GM18517 (cell line): ENCODE data around the gene NFYC.

Experiments used
- ATAC-seq: cut with Tn5 transposase; IDR thresholded peaks from one replicate; pipeline ENCODE4 v1.9.1; 2021; ENCODE audit warnings: mild to moderate bottlenecking, moderate library complexity; ENCODE audit not compliant: unreplicated experiment

The NFYC gene

DNA sequence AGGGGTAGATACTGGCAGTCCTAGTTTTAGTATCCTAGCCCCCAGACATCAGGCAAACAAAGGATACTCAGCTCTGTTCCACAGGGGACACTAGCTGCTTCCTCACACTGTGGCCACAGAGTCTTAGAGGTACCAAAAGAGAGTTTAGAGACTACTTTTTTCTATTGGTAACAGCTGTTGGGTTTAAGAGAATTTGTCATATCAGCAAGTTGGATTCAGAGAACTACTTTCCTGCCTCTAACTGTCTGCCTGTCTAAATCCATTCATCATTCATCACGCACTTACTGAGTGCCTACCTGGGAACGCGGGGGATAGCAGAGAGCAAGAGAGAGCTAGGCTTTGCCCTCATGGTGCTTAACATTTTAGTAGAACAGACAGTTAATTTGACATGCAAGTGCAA is 65.0 kb downstream of the NFYC start:
- ATAC-seq: no peak

DNA sequence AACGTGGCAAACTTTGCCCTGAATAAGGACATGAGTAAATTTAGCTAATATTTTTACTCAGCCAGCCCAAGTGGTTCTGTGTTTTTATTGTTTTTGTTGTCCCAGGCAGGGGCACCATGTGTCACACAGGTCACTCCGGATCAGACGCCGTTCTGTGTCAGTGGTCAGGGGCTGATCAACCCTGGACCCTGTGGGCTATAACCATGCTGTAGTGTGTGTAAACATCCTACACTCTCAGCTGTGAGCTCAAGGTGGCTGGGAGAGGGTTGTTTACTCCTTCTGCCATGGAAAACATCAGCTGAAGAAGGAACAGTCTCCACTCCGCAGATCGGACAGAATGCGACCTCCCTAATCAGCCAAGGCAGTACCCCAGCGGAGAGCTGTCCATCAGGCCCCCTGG is 65.6 kb downstream of the NFYC start:
- no peak for ATAC-seq

DNA sequence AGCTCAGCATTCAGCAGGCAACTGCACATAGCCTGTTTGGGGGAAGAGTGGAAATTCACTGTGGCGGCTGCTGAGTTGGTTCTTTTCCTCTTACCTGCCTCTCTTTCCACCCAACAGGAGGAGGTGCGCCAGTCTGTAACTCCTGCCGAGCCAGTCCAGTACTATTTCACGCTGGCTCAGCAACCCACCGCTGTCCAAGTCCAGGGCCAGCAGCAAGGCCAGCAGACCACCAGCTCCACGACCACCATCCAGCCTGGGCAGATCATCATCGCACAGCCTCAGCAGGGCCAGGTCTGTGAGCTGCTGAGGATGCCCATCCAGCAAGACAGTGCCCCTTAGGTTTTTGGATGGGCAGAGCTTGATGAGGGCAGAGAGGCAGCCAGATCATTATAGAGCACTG is 66.5 kb downstream of the NFYC start:
- no peak for ATAC-seq

DNA sequence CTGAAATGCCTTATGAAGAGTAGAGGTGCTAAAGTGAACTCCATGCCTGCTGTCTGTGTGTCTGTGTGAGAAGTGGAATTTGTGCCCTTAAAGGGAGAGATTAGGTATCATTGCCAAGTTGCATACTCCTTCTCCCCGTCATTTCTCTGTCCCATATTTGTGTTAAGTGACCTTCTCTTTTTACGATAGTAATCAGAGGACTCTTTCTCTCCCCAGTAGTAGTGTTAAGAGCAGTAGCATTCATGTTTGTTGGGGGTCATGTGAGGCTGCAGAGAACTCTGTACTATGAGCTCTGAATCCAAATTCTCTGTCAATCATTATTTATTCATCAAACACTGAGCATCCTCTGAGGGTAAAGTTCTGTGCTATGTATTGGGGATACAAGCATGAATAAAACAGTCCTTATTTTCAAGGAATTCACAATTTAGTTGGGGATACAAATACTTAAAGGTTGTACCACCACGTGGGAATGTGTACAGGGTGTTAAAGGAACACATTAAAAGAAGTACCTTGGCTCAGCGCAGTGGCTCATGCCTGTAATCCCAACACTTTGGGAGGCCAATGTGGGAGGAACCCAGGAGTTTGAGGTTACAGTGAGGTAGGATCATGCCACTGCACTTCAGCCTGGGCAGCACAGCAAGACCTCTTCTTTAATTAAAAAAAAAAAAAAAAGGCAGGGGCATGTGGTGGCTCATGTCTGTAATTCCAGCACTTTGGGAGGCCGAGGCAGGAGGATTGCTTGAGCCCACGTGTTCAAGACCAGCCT is 67.3 kb downstream of the NFYC start:
- ATAC-seq: no peak

DNA sequence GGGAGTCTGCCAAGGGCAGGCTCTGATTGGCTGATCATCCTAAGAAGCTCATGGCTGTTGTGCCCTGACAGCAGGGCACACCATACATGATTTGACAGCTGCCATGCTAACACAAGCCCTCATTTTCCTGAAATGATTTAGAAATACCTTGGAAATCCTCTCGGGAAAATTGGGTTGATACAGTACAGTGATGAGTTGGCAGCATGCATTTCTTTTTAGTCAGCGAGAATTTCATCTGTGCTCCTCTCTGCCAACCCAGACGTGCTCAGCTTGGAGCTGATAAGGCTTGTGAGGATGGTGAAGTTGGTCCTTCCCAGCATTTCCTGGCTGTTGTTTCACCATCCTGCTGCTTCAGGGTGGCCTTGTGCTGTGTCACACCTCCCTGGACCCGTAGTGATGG is 69.5 kb downstream of the NFYC start:
- ATAC-seq: no peak

DNA sequence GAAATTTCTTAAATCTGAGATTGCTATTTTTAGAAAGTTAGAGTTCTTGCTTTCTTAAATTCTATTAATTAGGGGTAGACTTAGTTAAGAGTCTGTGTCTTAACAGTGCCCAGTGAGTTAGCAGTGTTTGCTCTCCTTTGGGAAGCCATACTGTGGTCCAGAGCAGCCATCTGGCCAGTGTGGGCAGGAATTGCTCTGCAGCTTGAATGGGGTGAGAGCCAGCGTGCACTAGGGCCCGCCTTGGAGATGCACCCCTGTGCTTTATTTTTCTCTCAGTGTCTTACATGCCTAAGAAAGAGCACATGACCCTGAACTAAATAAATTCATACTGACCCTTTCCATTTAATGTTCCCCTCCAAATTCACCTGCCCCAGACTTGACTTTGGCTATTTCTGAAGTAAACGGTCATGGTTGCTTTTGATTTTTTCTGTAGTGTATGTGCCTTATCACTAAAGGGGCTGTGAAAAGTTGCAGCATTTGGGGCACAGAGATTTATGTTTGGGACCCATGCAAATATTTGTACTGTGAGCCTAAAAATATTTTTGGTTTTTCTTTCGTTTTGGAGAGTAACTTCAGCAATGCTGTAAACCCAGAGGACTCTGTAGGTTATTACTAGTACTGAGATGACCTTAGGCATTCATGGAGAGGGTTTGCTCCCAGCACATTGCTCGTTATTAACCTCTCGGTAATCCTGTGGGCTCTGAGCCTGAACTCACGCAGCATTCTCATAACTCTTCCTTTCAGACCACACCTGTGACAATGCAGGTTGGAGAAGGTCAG is 70.8 kb downstream of the NFYC start:
- peak; percentile 71 for ATAC-seq

DNA sequence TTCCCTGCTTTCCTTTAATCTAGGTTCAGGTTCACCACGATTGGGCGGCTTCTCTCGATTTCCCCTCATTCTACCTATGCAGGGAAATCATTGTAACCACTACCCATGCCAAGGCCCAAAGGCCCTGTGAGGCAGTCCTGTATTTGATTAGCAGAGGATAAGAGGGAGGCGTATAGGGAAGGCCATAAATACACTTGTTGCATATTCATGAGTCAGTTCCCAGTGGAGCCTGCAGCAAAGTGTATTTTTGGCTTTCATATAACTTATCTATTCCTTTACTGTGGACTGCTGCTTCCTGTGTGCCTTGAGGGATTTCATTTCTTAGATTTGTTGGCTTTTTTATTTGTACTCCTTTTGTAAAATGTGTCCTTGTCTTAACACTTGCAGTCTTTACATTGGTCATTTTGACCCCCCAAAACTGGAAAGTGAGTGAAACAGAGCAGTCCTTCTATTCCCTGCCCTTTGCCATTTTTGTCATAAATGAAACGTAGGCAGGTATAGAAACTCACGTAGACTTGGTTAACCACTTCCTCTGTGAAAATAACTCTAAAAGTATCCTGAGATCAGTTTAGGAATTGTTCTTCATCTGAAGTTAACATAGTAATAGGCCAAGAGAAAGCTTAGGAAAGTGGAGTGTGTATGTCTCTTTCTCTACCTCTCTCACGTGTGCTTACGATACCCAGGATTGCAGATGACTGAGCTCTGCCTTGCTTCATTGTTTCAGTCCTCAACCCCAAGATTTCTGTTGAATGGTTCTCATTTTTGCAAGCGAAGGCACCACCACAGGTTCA is 72.4 kb downstream of the NFYC start:
- ATAC-seq: peak; percentile 41

DNA sequence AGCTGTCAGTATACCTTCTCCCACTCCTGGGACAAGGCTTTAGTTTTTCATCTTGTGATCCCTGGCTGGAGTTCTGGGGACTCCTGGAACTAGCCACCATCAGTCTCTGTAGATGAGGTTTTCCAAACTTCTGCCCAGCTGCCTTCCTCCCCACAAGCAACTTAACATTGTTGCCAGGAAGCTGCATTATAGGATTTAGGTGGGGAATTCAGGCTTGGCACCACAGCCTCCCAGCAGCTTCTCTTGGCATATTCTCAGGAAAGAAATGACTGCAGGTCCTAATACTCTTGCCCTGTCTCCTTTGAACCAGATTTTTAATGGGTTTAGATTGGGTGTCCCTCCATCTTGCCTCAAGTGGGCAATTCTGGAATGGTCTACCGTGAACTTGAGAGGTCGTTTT is 73.5 kb downstream of the NFYC start:
- ATAC-seq: no peak

DNA sequence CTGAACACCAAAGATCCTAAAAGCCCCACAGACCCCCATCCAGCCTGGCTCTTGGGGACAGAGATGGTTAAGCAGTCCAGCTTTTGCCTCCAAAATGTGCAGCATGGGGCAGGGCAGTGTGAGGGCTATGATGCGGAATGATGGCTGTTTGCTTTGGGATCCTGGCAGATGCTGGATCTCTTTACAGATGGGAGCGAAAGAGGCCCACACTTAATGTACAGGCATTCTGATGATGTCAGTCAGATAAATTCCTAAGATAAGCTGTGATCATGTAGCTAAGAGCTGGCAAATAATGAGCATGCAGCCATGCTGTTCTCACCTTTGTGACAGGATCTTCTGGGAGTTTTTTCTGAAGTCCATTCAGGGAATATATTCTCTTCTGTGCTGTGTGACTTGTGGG is 74.5 kb downstream of the NFYC start:
- no peak for ATAC-seq

DNA sequence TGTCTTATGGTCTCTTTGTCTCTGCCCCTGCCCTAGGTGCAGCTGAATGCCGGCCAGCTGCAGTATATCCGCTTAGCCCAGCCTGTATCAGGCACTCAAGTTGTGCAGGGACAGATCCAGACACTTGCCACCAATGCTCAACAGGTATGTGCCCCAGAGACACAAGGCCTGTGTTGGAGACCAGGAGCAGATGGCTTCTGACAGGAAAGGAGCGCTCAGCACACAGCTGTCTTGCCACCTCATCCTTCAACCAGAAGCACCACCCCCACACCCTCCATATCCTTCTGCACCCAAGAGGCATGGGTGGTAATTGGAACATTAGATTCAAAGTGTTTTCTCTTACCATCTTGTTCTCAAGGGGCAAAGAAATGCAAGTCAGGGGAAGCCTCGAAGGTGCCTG is 75.1 kb downstream of the NFYC start:
- no peak for ATAC-seq

DNA sequence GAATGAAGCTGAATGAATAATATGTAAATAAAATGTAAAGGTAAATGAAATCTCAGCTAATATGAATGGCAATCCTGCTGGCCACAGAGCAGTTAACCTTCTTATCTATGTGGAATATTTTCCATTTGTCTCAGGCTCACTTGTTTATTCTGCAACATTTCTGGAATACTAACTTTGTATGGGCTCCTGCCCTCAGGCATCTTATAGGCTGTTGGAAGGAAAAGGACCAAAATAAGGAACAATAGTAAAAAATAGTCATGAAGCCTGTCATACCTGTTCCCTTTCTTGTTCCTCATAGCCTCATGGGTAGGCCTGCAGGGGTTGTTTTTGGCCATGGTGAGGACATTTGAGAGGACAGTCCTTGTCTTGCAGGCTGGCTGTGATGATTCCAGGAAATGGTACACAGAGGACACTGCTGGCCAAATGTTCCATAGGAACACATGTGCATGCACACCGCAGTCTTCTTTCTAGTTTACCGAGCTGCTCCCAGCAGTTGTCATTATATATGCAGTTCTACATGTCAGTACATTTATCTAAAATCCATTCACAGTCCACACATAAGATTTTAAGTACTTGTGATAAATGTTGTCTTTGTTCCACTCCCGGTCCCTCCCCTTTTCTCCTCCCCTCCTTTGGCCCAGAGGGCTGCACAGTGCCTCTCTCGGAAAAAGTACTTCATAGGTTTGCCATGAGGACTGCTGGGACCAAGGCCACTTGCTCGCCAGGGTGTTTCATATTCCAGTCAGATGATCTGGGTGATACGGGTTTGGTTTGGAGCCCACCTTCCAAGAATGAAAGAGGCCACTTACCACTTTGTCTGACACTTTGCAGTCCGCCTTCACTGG is 76.9 kb downstream of the NFYC start:
- ATAC-seq: no peak

DNA sequence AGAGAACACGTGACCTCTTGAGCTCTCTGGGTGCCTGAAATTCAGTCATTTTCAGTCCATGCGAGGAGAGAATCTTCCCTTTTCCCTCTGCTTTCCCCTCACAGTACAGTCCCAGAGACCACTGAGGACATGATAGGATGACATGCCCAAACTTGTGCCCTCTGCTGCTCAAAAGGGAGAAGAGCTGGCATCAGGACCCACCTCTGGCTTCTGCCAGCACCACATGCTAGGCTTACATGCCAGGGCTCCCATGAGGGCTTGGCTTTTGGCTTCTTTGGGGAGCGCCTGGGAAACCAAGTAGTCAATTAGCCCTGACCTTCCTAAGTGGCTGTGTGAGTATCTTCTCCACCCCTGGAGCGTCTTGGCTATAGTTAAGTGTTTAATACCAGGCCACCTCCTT is 78.3 kb downstream of the NFYC start:
- ATAC-seq: no peak

DNA sequence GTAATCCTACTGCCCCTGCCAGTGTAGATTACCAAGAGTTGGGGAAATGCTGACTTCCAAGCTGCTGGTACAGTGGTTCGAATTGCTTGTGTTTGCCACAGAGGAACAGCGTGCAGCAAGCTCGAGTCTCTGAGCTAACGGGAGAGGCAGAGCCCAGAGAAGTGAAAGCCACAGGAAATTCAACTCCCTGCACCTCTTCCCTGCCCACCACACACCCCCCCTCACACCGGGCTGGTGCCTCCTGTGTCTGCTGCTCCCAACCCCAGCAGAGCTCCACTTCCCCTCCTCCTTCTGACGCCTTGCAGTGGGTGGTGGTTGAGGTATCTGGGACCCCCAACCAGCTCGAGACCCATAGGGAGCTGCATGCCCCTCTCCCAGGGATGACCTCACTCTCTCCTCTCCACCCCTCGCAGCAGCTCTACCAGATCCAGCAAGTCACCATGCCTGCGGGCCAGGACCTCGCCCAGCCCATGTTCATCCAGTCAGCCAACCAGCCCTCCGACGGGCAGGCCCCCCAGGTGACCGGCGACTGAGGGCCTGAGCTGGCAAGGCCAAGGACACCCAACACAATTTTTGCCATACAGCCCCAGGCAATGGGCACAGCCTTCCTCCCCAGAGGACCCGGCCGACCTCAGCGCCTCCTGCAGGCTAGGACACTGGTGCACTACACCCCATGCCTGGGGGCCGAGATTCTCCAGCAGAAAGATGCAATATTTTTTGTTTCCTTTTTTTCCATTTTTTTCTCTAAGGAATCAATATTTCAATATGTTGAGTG is 79.0 kb downstream of the NFYC start:
- ATAC-seq: no peak

DNA sequence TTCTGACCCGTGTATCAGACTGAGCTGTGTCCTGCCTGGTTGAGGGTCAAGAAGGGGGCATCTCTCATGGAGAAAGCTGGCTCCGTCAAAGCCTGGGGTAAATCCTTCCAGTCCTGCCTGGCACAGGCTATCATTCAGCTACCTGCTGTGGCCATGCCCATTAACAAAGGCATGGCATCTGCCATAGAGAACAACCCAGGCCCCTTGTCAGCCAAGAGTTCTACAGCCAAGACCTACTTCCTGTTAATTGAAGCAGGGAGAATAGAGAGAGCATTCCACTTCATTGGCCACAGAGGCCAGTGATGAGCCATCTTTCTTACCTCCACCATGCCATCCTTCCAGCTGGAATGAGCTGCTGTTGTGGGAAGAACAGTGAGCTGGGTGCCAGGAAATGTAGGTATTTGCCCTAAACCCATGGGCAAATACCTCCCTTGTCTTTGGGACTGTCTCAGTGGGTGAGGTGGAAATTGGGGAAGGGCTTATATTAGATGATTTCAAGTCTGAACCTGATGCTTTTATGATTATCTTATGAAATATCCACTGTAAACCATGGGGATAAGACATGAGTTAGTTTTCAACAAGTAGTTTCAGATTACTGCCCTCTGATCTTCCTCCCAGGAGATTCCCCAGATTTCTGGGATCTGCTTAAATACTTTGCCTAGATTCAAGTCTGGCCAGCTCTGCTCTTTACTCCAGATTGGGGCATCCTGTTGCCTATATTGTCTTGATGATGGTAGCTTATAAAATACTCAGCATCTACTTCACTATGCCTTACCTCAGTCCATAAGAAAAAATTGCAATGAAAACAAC is 80.8 kb downstream of the NFYC start:
- ATAC-seq: no peak

DNA sequence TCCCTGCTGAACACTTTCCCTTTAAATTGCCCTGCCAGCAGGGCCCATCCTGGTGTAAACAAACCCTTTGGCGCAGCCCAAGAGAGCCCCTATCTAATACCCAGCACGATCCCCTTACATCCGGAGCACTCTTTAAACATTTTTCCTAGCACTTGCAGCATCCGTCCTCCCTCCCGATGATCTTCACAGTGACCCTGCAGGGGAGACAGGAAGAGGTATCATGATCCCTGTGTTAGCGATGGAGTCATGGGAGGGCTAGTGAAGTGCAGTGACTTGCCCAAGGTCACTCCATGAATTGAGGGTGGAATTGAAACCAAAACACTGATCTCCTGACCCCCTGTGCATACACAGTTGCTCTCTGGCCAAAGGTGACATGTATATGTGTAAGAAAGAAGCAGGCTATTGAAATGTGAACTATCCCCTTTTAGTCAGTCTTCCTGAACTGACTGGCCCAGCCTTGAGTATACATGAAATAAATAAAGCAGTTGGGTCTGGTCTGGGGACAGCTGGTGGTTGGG is 82.3 kb downstream of the NFYC start:
- ATAC-seq: no peak

DNA sequence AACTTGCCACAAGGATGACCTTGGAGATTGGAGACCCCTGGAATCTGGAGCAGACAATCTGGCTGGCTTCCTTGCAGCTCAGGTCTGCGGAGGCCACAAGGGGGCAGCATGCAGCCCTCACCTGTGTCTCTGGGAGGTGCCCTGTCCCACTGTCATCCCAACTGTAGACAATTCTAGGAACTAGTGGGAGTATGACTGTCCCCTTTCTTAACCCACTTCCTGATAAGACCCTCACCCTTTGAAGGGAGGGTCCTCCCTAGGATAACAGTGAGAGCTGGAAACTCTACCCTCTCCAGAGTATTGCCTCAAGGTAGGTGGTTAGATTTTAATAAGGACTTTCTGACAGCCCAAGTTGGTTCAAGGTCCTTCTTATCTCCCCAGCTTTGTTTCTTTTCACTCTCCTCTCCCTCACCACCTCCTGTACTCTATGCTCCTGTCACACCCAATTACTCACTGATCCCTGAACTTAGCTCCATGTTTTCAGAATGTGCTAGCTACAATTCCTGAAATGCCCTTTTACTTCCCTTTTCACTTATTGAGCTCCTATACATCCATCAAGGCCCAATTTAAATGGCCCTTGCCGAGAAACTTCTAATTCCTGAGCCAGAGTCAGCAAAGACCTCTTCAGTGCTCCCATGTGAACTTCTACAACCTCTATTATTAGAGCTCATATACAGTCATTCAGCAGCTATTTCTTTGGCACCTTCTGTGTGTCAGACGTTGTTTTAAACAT is 82.9 kb downstream of the NFYC start:
- no peak for ATAC-seq

DNA sequence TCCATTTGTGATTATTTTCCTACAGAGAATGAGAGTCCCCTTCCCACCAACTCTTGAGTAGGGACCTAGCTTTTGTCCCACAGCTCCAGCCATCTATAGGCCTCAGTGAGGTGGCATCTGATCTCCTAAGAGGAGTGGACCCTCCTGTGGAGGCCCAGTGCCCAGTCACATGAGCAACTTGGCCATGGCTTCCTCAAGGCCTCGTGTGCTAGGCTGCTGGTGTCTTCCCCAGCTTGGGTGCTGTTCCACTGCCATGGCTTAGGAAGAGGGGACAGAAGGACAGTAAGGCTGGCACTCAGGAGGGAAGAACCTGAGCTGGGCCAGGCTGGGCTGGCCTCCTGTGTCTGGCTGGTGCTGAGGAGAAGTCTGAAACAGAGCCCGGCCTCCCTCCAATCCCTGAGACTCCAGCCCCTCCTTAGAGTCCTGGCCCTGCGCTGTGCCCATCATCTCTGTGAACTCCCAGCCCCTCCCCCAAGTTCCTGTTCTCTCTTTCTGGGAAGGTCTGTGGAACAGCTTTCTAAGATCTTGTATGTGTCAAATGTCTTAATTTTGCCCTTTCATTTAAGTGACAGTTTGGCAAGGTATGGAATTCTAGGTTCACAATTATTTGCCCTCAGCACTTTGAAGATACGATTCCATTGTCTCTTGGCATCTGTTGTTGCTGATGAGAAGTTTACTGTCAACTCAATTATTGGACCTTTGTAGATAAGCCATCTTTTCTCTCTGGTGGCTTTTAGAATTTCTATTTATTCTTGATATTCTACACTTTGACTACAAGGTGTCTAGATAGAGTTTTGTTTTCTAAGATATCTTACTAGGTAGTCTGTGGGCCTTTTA is 85.0 kb downstream of the NFYC start:
- ATAC-seq: no peak
